SK-N-MC (cell line): ENCODE data around the gene CTBP2.

Experiments
- EZH2 ChIP-seq: fragments of 200-600 bp; sonication (generic); IDR thresholded peaks from one replicate; pipeline ENCODE4 v1.6.1; 2017; ENCODE audit warnings: antibody characterized with exemption
- POLR2AphosphoS5 ChIP-seq: IDR thresholded peaks from 2 replicates; pipeline ENCODE4 v1.6.1; 2012; ENCODE audit warnings: mild to moderate bottlenecking, low read depth, low read length, borderline replicate concordance

GRCh38 chr10:125016611-125017202 lies 143.7 kb downstream of the CTBP2 start:
- no peak for TF ChIP-seq POLR2AphosphoS5
- no peak for TF ChIP-seq EZH2
